C1 segment of cervical spinal cord (tissue), 14 donors: ENCODE measurements around the gene STAC2.
"Not testable (repeated sequence)": the region's sequence is repeated elsewhere in the genome, so short reads cannot be mapped to it uniquely, and the experiment has no call there.

Experiments
- DNase-seq, 14 donors: peaks; one replicate each; lab custom pipeline; 2025; lab: John Stamatoyannopoulos, UW

The STAC2 gene, protein sequence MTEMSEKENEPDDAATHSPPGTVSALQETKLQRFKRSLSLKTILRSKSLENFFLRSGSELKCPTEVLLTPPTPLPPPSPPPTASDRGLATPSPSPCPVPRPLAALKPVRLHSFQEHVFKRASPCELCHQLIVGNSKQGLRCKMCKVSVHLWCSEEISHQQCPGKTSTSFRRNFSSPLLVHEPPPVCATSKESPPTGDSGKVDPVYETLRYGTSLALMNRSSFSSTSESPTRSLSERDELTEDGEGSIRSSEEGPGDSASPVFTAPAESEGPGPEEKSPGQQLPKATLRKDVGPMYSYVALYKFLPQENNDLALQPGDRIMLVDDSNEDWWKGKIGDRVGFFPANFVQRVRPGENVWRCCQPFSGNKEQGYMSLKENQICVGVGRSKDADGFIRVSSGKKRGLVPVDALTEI

DNA sequence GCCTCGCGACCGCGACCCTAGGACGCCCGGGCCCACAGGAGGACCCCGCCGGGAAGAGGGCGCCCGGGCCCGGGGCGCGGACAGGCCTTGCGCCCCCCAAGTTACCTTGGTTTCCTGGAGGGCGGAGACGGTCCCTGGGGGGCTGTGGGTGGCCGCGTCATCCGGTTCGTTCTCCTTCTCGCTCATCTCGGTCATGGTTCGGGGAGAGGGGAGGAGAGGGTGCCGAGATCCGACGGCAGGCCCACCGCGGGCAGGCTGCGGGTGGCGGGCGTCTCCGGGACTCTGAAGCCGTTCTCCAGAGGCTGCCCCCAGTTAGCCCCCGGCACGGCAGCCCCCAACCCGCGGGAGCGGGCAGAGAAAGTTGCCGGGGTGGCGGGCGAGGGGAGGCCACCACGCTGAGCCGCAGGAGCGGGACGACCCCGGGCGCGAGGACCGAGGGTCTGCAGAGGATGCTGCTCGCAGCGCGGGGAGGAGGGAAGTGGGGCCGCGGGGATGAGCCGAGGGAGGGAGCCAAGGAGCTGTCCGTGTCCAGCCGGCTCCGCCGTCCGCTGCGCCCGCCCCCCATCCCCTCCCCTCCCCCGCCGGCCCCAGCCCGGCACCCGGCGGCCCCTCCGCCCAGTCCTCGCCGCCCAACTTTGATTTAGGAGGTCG, at the start of gene STAC2:
Gene STAC2, minus strand, starts transcription at position 638 of the 651 bp plus-strand sequence. Its CDS starts 443 bp downstream, at position 195.
- no peak for DNase-seq

DNA sequence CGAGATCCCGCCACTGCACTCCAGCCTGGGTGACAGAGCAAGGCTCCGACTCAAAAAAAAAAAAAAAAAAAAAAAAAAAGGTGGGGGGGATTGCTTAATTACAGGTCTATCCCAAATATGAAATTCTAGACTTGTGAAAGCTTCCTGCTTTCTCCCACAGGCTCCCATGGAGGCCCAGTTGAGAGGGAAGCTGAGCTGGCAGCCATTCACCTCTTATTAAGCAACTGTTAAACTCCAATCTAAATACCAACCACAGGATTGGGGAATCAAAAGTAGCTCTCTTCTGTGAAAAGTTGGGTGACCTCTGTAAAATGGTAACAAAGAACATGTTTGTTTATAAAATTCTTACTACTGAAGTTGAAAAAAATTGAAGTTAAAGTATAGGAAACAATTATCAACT, 45.8 kb upstream of the STAC2 start:
- DNase-seq = no peak

DNA sequence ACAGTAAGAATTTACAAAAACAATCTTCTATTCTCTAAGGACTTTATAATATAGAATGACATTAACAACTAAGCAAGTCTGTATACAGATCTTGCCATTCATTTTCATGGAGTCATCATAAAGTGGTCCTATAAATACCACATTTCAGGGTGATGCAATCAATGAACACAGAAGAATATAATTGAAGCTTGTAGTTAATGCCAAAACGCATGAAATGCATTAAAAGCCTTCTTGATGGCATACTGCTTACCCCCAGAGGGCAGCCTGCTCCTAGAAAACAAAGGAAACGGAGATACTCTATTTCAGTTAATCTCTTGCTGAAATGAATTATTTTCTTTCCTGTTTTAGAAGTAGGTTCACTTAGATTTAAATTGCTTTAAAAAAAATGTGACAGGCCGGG, 45.2 kb upstream of the STAC2 start:
- DNase-seq = no peak

DNA sequence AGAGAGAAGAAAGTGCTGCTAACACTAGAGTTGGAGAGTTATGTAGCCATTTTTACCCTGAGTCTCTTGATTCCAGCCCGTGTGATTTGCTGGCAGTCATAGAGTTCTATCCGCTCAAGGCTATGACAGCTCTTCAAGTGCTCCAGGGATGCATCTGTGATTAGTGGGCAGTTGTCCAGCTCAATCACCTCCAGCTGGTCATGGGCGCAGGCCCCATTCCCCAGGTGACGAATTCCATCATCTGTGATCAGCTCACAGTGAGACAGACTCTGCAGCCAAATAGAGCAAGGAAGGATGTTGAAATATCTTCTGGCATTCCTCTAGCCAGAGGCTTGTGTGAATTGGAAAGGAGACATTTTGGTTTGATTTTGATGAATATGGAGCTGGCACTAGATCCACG, 38.4 kb upstream of the STAC2 start:
- peak in 1 of 14 donors; percentile 52 for DNase-seq

DNA sequence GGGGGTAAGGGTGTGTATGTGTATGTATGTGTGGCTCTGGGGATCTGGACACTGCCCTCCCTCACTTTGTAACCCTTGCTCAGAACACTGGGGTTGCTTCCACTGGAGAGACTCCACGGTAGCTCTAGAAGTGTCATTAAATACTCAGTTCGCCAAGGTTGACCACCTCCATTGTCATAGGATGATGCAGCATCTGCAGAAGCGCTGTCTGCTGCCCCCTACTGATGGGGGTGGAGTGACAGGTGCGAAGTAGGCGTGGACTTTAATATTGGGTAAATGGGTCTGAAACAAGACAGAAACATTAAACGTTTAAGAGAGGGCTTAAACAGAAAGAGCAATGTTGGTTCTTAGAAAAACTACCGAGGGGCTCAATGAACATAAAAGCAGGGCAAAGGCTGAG, 35.5 kb upstream of the STAC2 start:
- no peak for DNase-seq

DNA sequence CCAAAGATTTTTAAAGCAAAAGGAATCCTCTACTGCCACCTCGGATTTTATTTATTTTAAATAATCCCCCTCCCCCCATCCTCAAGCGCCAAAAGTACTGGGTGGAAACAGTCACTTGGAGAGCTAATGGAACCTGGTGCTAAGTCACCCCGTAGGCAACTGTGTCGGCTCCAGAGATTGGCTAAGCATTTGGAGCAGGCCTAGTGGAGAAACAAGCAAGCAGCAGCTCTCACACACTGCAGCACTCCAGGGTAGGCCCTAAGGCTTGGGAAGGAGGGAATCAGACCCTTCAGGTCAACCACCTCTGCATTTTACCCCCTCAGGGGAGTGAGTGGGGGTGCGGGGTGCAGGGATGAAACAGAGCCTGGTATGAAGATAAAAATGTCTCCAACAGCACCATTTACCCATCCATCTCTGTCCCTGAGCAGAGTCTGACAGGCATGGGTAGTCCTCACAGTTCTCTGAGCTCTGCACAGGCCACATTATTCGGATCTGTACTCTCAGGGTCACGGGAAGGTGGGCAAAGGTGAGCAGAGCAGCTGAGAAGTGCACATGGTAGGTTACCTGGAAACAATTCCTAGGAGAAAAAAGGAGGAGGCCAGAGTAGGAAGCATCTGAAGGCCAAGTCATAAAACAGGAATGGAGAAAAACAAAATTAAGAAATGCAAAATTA, 27.2 kb upstream of the STAC2 start:
- no peak for DNase-seq

DNA sequence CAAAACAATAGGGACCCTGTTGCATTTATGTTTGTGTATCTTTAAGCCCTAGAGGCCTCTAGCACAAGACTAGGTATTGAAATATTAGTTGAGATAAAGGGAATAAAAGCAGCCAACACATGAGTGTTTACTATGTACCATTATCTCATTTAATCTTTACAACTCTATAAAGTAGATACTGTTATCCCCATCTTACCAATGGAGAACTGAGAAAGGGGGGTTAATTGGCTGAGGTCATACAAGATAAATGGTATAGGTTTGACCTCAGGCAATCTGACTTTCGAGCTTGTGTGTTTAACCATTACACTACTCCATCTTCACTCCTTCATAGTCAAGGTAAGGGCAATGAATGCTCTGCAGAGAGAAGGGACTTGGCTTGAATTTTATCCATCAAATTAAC, 26.3 kb upstream of the STAC2 start:
- no peak for DNase-seq

DNA sequence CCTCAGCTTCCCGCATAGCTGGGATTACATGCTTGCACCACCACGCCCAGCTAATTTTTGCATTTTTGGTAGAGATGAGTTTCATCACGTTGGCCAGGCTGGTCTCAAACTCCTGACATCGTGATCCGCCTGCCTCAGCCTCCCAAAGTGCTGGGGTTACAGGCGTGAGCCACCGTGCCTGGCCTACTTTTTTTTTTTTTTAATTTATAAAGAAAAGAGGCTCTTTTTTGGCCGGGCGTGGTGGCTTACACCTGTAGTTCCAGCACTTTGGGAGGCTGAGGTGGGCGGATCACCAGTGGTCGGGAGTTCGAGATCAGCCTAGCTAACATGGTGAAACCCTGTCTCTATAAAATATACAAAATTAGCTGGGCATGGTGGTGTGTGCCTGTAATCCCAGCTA, 24.3 kb upstream of the STAC2 start:
- not testable (repeated sequence) for DNase-seq

DNA sequence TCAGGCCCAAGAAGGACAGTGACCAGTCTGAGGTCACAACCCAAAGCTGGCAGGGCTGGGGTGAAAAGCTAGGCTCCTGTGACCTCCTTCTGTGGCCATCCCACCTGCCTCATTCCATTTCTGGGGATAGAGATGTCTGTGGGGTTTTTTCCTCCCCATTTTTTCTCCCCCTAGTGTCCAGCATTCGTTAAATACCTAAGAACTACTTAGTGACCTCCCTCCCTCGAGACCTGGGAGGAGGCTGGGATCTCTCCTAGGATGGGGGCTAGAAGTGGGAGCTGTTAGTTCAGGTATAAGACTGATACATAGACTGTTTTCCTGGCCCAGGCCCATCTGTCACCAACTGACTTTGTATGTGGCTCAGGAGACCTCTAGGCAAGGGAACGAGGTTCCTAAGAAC, 20.5 kb upstream of the STAC2 start:
- no peak for DNase-seq

DNA sequence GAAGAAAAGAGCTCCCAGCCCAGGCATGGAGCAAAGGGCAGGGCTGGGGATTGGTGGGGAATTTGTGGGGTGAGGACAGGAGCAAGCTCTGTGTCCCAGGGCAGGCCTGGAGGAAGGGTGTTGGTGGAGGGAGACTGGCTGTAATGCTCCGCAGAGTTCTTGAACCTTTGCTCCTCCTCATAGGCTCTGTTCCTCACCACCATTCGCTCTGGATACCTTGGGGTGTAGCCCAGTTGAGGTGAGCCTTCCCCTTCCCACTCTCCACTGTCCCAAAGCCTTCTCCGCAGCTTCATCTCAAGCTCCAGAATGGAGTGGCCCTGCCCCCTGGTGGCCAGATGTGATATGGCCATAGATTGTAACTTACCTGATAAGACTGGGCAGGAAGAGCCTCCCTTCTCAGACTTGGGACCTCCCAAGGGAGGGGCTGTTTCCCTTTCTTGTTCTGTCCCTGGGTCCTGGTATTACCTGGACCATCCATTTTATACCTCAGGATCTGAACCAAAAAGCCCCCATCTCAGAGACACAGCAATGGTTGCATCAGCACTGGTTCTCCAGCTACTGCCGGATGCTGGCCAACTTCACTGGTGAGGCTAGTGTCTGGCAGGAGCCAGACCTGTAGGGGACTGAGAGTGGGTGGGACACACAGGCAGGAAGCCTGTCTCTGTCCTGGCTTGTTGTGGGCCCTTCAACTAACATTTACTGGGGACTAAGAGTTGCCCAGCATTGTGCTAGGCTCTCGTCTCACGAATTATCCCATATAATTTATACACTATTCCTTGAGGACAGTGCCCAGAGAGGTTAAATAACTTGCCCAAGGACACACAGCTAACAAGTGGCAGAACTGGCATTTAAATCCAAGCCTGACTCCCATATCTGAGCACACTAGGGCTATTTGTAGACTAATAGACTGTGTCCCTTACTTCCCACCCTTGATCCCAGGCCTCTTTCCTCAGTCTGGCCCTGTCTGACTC, 19.1 kb upstream of the STAC2 start:
- DNase-seq = peak in 12 of 14 donors; percentile 15 to 78 (median 53)

DNA sequence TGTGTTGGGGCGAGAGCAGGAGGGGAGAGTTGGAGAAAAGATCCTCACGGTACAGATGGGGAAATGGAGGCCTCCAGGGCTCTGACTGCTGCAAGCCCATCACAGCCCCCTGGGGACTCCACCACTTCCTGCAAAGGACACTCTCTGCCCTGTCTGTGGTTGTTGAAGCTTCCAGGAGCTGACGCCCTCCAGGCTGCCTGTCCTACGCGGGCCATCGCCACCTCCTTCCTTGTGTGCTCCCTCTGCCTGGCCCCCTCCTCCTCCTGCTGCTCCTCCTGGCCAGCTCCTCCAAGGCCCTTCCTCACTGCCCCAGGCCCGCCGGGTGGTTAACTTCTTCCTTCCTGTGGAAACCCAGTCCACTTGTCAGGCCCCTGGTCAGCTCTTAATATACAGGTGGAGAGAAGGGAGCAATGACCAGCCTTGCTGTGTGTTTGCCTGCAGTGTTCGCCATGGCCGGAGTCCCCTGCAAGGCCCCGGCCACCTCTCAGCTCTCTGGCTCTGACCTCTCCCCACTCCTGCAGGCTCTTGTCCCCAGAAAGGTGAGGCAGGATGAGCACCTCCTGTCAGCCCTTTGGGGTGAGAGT, 18.4 kb upstream of the STAC2 start:
- DNase-seq = no peak

DNA sequence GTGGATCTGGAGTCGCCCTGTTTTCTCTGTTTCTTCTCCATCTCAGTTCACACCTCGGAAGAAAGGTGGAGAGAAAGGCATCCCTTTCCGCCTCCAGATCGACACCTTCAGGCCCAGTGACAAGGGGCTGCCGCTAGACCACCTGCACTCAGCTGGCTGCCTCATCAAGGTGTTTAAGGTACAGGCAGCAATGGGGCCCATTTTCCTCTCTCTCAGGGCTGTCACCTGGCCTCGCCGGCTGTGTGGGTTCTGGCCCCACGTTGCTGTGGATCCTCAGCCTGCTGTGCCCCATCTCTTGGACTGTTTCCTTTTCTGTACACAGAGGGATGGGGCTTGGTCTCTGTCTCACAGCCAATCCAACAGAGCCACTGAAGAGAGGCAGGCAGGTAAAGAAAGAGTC, 17.4 kb upstream of the STAC2 start:
- no peak for DNase-seq

DNA sequence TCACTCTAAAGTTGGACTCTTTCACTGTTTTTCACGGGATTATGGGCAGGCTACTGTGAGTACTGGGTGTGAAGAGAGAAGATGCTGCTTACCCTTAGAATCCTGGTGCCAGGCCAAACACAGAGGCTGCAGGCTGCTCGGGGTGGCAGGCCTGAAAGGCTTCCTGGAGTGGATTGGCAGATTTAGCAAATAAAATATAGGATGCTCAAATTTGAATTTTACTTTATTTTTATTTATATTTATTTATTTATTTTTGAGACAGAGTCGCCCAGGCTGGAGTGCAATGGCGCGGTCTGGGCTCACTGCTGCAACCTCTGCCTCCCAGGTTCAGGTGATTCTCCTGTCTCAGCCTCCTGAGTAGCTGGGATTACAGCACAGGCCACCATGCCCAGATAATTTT, 14.9 kb upstream of the STAC2 start:
- DNase-seq = no peak

DNA sequence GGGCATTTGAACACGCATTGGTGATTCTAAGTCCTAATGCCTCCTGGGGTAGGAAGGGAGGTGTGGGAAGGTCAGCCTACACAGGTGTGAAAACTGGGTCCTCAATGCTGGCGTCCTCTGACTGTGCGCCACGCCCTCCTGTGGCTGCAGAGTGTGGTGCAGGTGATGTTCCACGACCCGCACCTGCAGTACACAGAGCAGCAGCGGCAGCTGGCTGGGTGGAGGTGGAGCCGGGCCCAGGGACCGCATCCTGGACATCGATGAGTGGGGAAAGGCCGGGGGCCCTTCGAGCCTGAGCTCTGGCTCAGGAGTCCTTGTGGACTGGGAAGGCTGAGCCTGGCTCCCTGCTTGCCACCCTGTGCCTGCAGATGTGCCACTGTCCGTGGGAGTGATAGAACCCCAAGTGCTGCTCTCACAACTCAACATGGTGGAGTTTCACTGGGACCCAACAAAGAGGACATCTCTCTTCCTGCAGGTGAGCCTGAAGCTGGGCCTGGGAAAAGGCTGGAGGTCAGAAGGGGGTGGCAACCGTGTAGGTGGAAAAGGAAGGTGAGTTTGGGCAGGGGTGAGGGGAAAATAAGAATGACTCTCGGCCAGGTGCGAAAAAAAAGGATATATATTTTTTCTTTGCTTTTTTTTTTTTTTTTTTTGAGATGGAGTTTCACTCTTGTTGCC, 14.0 kb upstream of the STAC2 start:
- DNase-seq = peak in 1 of 14 donors; percentile 13

DNA sequence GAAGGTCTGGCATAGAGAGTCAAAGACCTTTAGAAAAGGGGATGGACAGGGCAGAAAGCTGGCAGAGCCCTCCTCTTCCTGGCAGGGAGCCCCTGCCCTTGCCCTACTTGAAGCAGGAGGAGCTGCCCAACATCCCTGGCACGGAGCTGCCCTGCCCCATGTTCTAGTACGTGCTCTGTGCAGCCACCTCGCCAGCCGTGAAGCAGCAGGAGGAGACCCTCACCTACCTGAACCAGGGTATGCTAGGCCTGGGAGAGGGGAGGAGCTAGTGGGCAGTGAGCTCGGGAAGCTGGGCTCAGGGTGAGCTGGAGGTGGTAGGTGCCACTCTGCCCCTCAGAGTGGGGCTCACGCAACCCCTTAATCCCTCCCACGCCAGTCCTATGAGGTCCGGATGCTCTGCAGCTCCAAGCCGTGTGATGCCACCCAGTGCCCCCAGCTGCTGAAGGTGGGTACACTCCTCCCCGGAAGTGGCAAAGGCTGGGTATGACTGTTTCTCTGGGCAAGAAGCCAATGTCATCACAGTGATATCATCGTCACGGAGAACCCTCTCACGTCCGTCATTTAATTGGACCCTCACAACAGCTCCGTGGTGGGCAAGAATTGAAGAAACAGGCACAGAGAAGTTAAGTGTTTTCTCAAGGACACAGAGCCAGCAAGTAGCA, 12.7 kb upstream of the STAC2 start:
- peak in 2 of 14 donors; percentile 22 to 23 for DNase-seq

DNA sequence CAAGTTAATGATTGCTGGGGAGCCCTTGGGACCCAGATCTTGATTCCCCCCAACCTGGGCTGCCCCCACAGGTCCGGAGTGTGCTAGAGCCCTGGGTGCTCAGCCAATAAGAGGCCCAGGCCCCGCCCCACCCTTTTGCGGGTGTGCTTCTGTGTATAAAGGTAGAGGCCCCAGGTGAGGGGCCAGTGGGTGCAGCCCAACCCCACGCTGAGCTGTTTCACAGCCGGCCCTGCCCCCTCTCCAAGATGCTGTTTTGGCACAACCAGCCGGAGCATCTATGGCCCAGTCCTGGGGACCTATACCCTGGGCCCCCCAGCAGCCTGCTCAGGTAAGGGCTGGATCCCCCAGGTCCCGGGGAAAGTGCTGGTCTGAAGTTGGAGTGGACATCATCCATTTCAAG, 11.8 kb upstream of the STAC2 start:
- DNase-seq = no peak

DNA sequence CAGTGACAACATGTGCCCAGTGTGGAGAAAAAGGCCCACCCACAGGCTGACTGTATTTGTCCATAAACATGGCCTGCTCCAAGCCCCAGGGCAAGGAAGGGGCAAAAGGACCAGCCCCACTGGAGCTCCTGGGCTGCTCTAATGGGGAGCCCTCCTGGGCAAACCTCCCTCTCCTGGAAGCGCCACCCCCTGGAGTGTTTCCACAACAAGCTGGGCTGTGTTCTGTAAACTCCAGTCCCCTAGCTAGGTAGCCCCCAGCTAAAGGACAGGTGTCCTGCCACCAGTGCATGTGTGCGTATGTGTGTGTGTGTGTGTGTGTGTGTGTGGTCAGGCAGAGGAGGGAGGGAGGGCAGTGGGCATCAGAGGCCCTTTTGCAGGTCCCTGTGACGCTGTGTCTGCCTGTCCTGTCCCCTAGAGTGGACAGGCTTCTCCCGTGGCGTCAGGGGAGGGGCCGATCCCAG, 11.3 kb upstream of the STAC2 start:
- peak in 1 of 14 donors; percentile 13 for DNase-seq

DNA sequence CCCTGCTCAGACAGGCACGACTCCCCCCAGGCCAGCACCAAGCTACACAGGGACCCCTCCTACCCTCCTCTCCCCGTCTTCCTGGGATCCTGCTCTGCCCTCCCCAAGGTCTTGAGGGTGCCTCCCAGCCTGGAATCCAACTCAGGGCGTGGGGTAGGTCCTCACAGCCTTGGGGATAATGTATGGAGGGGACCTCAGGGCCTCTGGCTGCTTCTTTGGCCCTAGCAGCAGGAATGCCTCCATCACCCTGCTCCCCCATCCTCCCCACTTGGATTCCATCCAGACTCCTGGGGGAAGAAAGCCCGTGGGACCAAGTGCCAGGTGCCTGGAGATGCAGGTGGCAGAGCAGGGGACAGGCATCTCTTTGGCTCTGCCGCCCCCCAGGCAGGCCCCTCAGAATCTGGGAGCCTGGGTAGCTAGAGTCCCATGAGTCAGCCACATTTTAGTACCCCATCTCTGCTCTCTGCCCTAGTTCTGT, 10.7 kb upstream of the STAC2 start:
- no peak for DNase-seq
